GM12878 (cell line): ENCODE data around the gene HP1BP3. TPM values are rescaled to one million over a fixed set of nuclear protein-coding genes. Genes with fewer than 3 reads are reported as not detected.

ENCODE experiments used
- ATAC-seq: fragments of 200-7000 bp; cut with Tn5 transposase; 3 replicates; pipeline ENCODE4 v1.9.1; 2020; ENCODE audit warnings: mild to moderate bottlenecking, moderate library complexity
- BruUV-seq: library from RNA; stranded (reverse); fragments of 400-500 nt; replicated peaks from 2 replicates; lab custom pipeline; 2021; lab: Mats Ljungman, UMichigan
- CTCF ChIA-PET: fragments of 300-600 bp; sonication (Branson Sonifier 250); formaldehyde crosslinking; extraction: SDS; loops from one replicate; lab custom pipeline; 2021; ENCODE audit warnings: inconsistent platforms; lab: Yijun Ruan, JAX
- POLR2A ChIA-PET: fragments of 350-600 bp; formaldehyde crosslinking; extraction: SDS; loops from one replicate; lab custom pipeline; 2021; ENCODE audit warnings: inconsistent platforms; lab: Charles Lee
- RAD21 ChIA-PET: fragments of 300-600 bp; sonication (Branson Sonifier 250); formaldehyde crosslinking; loops from one replicate; lab custom pipeline; 2023; ENCODE audit warnings: antibody characterized with exemption; ENCODE audit not compliant: unreplicated experiment; lab: Charles Lee
- SMC1A ChIA-PET: fragments of 300-600 bp; sonication (Branson Sonifier 250); formaldehyde crosslinking; loops from one replicate; lab custom pipeline; 2023; ENCODE audit not compliant: unreplicated experiment, uncharacterized antibody; lab: Charles Lee
- DNase-seq: peaks from one replicate; pipeline ENCODE4 v3.0.0-alpha.2; 2011; ENCODE audit warnings: low read depth, low spot score
- FAIRE-seq: peaks from 3 replicates; lab custom pipeline; 2011; peaks lifted over from hg19 to GRCh38; lab: Jason Lieb, UNC
- H2AFZ ChIP-seq: 2 replicates; pipeline ENCODE4 v1.6.0; 2011; ENCODE audit warnings: low read depth, low read length, control low read depth; ENCODE audit not compliant: control insufficient read depth
- H3K27ac ChIP-seq: 2 replicates; pipeline ENCODE4 v1.5.1; 2011; ENCODE audit warnings: control low read depth; ENCODE audit not compliant: control insufficient read depth, insufficient read depth
- H3K27me3 ChIP-seq, 2 experiments: replicated peaks in 1 of 2; 2 replicates each; pipeline versions ENCODE4 v1.6.0 to v1.6.1; 2011; ENCODE audit warnings: low read length in 1 of 2; ENCODE audit not compliant: control insufficient read depth in 2 of 2, insufficient read depth in 2 of 2
- H3K36me3 ChIP-seq, 2 experiments: 2 replicates each; pipeline ENCODE4 v1.5.1; 2011; ENCODE audit warnings: low read length in 1 of 2; ENCODE audit not compliant: control insufficient read depth in 2 of 2, insufficient read depth in 2 of 2
- H3K4me1 ChIP-seq: 2 replicates; pipeline ENCODE4 v1.6.1; 2011; ENCODE audit warnings: mild to moderate bottlenecking, low read length, moderate library complexity, mixed read lengths; ENCODE audit not compliant: control insufficient read depth, insufficient read depth
- H3K4me2 ChIP-seq: 2 replicates; pipeline ENCODE4 v1.6.0; 2011; ENCODE audit warnings: control low read depth; ENCODE audit not compliant: control insufficient read depth, insufficient read depth
- H3K4me3 ChIP-seq: fragments of 200-600 bp; sonication (generic); 2 replicates; pipeline ENCODE4 v1.5.1; 2016
- H3K79me2 ChIP-seq: 2 replicates; pipeline ENCODE4 v1.6.0; 2011; ENCODE audit warnings: low read length; ENCODE audit not compliant: control insufficient read depth, insufficient read depth
- H3K9ac ChIP-seq: 2 replicates; pipeline ENCODE4 v1.8.0; 2011; ENCODE audit warnings: low read length, control low read depth, mixed read lengths; ENCODE audit not compliant: control insufficient read depth, insufficient read depth
- H3K9me3 ChIP-seq: replicated peaks from 3 replicates; pipeline ENCODE4 v1.5.1; 2011; ENCODE audit warnings: mild to moderate bottlenecking, low read length; ENCODE audit not compliant: control insufficient read depth, insufficient read depth
- H4K20me1 ChIP-seq: 2 replicates; pipeline ENCODE4 v1.6.0; 2011; ENCODE audit not compliant: control insufficient read depth, insufficient read depth
- FOXM1 ChIP-seq: IDR thresholded peaks from 2 replicates; pipeline ENCODE4 v1.6.1; 2012; ENCODE audit warnings: low read depth, mild to moderate bottlenecking, inconsistent platforms, low read length, moderate library complexity
- JUNB ChIP-seq: IDR thresholded peaks from 2 replicates; pipeline ENCODE4 v1.6.1; 2016; ENCODE audit warnings: antibody characterized with exemption, mild to moderate bottlenecking
- NKRF ChIP-seq: fragments of 450-650 bp; conservative IDR thresholded peaks from 2 replicates; pipeline ENCODE4 v1.6.1; 2017; ENCODE audit warnings: mild to moderate bottlenecking, moderate library complexity
- PKNOX1 ChIP-seq: fragments of 450-650 bp; IDR thresholded peaks from 2 replicates; pipeline ENCODE4 v1.6.1; 2016; ENCODE audit warnings: mild to moderate bottlenecking
- POLR2AphosphoS2 ChIP-seq: IDR thresholded peaks from 2 replicates; pipeline ENCODE4 v1.6.1; 2011; ENCODE audit warnings: low read depth, mild to moderate bottlenecking, low read length, improper control_type of control experiment, moderate library complexity
- TCF7 ChIP-seq: IDR thresholded peaks from 2 replicates; pipeline ENCODE4 v1.6.1; 2014; ENCODE audit warnings: antibody characterized with exemption, borderline replicate concordance
- YY1 ChIP-seq: IDR thresholded peaks from 2 replicates; pipeline ENCODE4 v1.6.1; 2011; ENCODE audit warnings: low read depth, mild to moderate bottlenecking, low read length
- WGBS: methylation state at CpG from one replicate; pipeline ENCODE4 v1.1.6; 2016; ENCODE audit warnings: low lambda C conversion rate; ENCODE audit not compliant: insufficient replicate concordance, insufficient coverage; ENCODE audit errors: missing lambda C conversion rate; 5-methylcytosine and 5-hydroxymethylcytosine counted together
- in situ Hi-C: fragments of 300-500 bp; cut with MboI; formaldehyde crosslinking; loops from 9 replicates; pipeline ENCODE4 v1.14.3; 2018; ENCODE audit warnings: mixed read lengths
- intact Hi-C: fragments of 100-400 bp; cut with micrococcal nuclease; formaldehyde crosslinking; loops from one replicate; pipeline ENCODE4 v1.14.2; 2022; ENCODE audit not compliant: unreplicated experiment
- polyA plus RNA-seq, 11 experiments: library from polyadenylated mRNA; depleted of rRNA in 4 of 11; unstranded in 6 of 11; stranded (reverse) in 5 of 11; fragments of >200 nt; fragmentation: Nextera tagmentation in 4 of 11; fragmentation: Illumina TruSeq in 1 of 11; extraction: Ambion mirVana in 4 of 11; extraction: Trizol in 1 of 11; gene quantifications; 1 replicate in 1 of 11; 2 replicates in 10 of 11; pipeline versions ENCODE4 v1.2.1 to v1.2.3, GENCODE V29; 2011 to 2016; ENCODE audit warnings: inconsistent platforms in 2 of 11, missing spikeins in 2 of 11, low read depth in 1 of 11
- total RNA-seq, 4 experiments: library from RNA; depleted of rRNA in 3 of 4; stranded (reverse); fragments of >200 nt in 3 of 4; fragmentation: Illumina TruSeq in 1 of 4; extraction: Trizol in 1 of 4; gene quantifications; 2 replicates each; pipeline versions ENCODE4 v1.2.1 to v1.2.3, GENCODE V29; 2013 to 2021

Gene HP1BP3
- total and polyA plus RNA-seq, 10 of the 15 experiments (the other 5 are each of a cell fraction or from before 2014, with no cell fraction given): 32.6 to 188 (median 133) TPM

- CTCF ChIA-PET: no interaction called here
- FAIRE-seq: no peak
- ATAC-seq: no peak
Observed at GRCh38 chr1:20712215-20712577, 74.9 kb downstream of the HP1BP3 start.

More at GRCh38 chr1:20712215-20712577, 74.9 kb downstream of the HP1BP3 start:
- ChIA-PET POLR2A (no interaction called here), RAD21 (no interaction called here), SMC1A (no interaction called here)
- Histone ChIP-seq H3K36me3 (no peaks in the 10 kb centered on the region), H3K4me2 (no peak overlapping the region), H3K27me3 (0 out of 4 replicates have a peak, but pooled peaks cover 0 to 2% of the 10 kb centered on the region in 2 experiments), H3K4me1 (no peaks in the 10 kb centered on the region), H4K20me1 (no peaks in the 10 kb centered on the region), H3K27ac (no peak overlapping the region), H3K9me3 (no peaks in the 10 kb centered on the region; the same call in 2 of the 3 replicates), H3K79me2 (no peaks in the 10 kb centered on the region), H2AFZ (no peak overlapping the region), H3K9ac (no peak overlapping the region), H3K4me3 (no peak overlapping the region)
- no TSS peak for BruUV-seq
- intact Hi-C loops: no loop called here
- DNase-seq: no peak
- in situ Hi-C loops: no loop called here
- 89% methylated on average over 6 of the region's 6 CpGs for WGBS
- TF ChIP-seq FOXM1 (no peak), NKRF (no peak), POLR2AphosphoS2 (no peak), JUNB (no peak), TCF7 (no peak), YY1 (no peak), PKNOX1 (no peak)
